Neural progenitor cell (in vitro differentiated cells): Measurements from ENCODE around the gene C1orf56.
"Not testable (repeated sequence)": the region's sequence is repeated elsewhere in the genome, so short reads cannot be mapped to it uniquely, and the experiment has no call there.

ENCODE experiments used
- CTCF ChIP-seq: fragments of 200-600 bp; sonication (generic); IDR thresholded peaks from 2 replicates; pipeline ENCODE4 v1.5.1; 2017; ENCODE audit warnings: antibody characterized with exemption, mild to moderate bottlenecking
- EZH2phosphoT487 ChIP-seq: fragments of 200-600 bp; sonication (generic); IDR thresholded peaks from 2 replicates; pipeline ENCODE4 v1.6.1; 2017; ENCODE audit warnings: antibody characterized with exemption

DNA sequence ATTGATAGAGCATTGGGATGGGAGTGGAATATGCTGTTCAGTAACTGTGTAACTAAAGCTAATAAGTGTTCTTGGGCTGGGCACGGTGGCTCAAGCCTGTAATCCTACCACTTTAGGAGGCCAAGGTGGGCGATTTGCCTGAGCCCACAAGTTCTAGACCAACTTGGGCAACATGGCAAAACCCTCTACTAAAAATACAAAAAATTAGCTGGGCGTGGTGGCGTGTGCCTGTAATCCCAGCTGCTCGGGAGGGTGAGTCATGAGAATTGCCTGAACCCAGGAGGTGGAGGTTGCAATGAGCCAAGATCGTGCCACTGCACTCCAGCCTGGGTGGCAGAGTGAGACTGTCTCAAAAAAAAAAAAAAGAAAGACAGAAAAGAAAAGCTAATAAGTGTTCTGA is 49.9 kb downstream of the C1orf56 start:
- not testable (repeated sequence) for TF ChIP-seq CTCF, EZH2phosphoT487
